ENCODE results near the gene PSG6.
"Not testable (repeated sequence)": the region's sequence is repeated elsewhere in the genome, so short reads cannot be mapped to it uniquely, and the experiment has no call there.

PSG6 gene

GRCh38 chr19:42900561-42900960, 17.1 kb downstream of the PSG6 start:
- DNase-seq = not testable (repeated sequence)

- not testable (repeated sequence) for DNase-seq
These were observed 18.0 kb downstream of the PSG6 start for GRCh38 chr19:42899674-42900073.

GRCh38 chr19:42899110-42899509, 18.6 kb downstream of the PSG6 start:
- not testable (repeated sequence) for DNase-seq

DNA sequence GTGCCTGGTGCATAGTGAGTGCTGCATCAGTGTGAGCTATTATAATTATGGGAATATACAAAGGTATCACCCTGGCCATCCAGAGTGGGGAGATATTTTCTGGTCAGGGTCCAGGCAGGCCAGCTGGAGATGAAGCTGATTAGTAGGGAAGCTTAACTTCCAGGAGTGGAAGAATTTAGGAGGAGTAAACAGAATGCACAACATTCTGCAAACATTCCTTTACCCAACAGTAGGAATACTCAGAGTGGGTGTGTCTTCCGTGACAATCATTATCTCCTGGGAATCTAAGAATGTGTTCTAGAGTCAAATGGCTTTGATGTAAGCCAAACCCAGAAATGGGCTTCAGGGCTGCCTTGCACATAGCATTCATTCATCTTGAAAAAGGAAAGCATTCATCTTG, 19.0 kb downstream of the PSG6 start:
- DNase-seq = not testable (repeated sequence)

- not testable (repeated sequence) for DNase-seq
These were observed 20.0 kb downstream of the PSG6 start for GRCh38 chr19:42897729-42898128.

GRCh38 chr19:42890446-42890845, 27.2 kb downstream of the PSG6 start:
- not testable (repeated sequence) for DNase-seq

DNA sequence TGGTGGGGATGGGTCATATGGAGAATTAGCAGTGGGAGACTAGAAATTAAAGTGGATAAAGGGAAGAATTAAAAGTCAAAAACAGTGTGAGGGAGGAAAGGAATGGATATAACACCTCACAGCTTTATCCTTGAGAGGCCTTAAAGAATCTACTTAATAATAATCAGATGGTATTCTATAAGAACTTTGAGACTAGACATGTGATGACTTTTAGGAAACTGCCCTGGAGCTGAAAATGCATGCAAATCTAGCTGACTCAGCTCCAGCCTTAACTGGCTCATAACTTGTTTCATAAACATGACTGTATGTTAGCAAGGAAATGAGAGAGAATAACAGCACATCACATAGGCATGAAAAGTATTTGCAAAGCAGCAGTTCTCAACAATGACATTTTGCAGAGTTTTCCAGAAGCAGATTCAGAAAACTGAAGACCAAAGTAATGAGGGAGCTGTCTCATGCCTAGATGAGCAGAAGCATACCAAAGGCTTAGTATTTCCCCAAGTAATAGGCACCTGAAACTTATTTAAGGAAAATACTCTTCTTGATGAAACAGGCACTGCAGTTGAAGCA, 29.7 kb downstream of the PSG6 start:
- DNase-seq = not testable (repeated sequence)

- DNase-seq = not testable (repeated sequence)
These were observed 35.0 kb downstream of the PSG6 start for GRCh38 chr19:42882730-42883129.

DNA sequence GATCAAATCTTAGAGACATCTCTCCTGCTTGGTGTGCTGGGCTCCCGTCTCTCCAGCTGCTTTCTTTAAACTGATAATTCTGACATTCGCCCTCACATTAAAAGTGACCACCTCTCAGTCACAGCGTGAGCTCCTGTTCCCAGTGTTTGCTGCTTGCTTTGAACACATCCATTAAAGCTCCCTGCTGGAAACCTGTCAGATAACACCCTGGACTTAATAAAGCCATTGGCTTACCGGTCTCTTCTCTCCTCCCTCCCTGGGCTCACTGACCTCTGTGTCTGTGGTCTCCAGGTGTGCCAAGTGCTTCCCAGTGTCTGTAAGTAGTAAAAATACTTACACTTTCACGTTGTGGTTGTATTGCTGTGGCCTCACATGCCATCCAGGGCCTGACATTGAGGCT, 35.7 kb downstream of the PSG6 start:
- DNase-seq = not testable (repeated sequence)

GRCh38 chr19:42881279-42881678, 36.4 kb downstream of the PSG6 start:
- peak; percentile 11 for DNase-seq

DNA sequence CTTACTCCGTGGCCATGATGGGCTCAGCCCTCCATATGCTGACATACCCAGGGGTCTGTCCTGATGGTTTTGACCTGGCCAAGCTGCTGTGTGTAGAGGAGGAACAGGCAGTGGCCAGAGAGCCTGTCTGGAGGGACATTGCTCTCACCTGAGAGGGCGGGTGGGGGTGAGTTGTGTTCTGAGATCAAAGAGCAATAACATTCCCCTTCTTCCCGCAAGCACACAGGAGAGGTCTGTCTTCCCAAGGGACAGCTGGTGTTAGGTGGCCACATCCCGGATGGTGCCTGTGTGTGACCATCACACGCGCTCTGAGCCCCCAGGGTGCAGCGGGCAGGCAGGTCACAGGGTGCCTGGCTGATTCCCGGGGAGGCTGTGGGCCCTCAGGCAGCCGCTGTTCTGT, 37.1 kb downstream of the PSG6 start:
- DNase-seq = not testable (repeated sequence)

- DNase-seq = no peak
These were observed 38.1 kb downstream of the PSG6 start, which contains the start of gene PSG1 for GRCh38 chr19:42879613-42880012. Gene PSG1, minus strand, starts transcription at chr19:42879713. Its CDS starts 132 bp downstream, at chr19:42879581.

GRCh38 chr19:42876596-42876995, 41.1 kb downstream of the PSG6 start:
- DNase-seq = not testable (repeated sequence)

DNA sequence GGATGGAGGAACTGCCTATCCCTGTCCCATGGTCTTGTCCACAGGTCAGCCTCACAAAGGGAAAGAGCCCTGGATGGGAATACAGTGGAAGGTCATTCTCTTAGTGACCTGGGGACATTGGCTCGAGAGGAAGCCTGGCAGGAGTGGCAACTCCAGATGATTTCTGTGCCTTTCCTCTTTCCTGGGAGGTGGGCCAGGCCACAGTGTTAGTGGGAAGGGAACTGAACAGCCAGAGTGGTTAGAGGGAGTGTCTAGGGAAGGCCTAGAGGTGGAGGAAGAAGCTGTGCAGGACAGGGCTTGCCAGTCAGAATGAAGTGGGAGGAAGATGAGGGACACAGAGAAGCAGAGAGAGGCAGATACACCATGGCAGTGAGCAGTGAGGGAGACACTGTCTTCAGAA, 41.8 kb downstream of the PSG6 start:
- not testable (repeated sequence) for DNase-seq

DNA sequence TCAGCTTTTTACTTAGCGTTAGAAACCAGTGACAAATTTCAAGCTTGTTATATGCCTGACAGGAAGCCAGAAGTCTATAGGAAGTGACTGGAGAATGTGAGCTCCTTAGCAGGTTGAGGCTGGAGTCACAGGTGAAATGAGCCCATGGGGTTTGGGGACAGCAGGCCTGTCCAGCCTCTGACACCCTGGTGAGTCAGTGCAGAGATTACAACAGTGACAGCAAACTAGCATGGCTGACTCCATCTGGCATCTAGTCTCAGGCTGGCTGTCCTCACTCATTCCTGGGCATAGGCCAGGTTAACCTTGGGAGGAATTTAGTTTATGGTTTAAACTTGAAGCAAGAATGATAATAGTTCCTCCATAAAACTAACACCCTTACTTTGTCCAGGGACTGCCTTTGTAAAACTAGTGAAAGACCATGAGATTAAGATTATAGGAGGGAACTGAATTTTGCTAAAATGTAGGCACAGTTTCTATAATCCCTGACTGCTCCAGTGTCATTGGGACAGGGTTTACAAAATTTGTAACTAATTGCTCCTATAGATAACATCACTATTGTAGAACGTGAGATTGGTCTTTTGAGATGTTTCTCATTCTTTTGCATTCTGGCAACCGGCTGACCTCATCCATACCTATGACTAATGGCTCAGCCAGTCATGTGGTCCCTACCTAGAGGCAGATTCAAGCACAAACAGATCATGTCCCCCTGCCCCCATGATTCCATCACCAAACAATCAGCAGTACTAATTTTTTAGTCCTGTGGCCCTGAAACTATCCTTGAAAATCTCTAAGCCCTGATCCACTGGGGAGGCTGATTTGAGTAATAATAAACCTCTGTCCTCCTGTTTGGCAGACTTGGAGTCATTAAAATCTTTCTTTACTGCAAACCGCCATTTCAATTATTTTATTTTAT, 42.5 kb downstream of the PSG6 start:
- DNase-seq = not testable (repeated sequence)

DNA sequence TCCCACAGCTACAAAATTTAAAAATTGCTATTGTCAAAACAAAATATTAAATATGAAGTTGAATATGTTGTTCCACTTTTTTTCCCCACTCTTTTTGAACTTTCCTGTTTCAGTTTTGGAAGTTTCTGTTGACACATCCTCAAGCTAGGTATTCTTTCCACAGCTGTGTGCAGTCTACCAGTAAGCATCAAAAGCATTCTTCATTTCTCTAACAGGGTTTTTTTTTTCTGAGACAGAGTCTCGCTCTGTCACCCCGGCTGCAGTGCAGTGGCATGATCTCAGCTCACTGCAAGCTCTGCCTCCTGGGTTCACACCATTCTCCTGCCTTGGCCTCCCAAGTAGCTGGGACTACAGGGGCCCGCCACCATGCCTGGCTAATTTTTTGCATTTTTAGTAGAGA, 43.6 kb downstream of the PSG6 start:
- DNase-seq = not testable (repeated sequence)

- DNase-seq = no peak
These were observed 45.1 kb downstream of the PSG6 start for GRCh38 chr19:42872608-42873007.

DNA sequence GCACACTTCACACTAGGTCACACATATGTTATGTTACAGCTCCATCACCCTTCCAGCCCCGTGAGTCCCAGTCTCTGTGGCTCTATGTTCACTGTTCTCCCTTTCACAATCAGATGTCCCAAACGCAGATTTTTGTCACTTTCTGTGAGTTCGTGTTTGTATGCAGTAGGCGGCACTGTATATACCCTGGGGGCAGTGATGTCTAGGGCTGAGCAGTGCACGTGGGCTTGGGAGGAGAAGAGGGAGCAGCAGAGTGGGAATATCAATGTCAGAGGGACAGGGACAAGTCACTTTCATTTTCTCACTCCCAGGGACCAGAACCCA, 60.2 kb downstream of the PSG6 start:
- no peak for DNase-seq

GRCh38 chr19:42856866-42857543, 60.7 kb downstream of the PSG6 start:
- DNase-seq = not testable (repeated sequence)

GRCh38 chr19:42854745-42855144, 62.9 kb downstream of the PSG6 start:
- not testable (repeated sequence) for DNase-seq

DNA sequence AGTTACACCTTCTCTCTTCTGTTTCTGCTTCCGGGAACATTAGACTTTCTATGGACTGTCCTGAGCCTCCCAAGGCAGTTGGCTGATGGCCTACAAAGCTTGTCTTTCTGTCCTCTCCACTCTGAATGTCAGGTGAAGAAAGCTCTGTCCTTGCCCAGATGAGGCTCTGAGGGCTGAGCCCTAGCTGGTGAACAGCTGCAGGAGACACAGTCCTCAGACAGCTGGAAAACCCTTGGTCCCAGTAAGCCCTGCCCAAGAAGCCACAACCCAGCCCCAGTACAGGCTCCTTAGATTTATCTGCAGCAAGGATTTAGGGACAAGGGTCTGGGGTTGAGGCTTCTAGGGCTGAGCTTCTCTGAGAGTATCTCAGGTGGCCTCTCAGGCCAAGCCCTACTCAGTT, 64.5 kb downstream of the PSG6 start:
- peak; percentile 3 for DNase-seq

- not testable (repeated sequence) for DNase-seq
These were observed 64.9 kb downstream of the PSG6 start for GRCh38 chr19:42852821-42853220.
